Adipocyte (in vitro differentiated cells): Measurements from ENCODE around the gene VDAC1.
"Not testable (repeated sequence)": the region's sequence is repeated elsewhere in the genome, so short reads cannot be mapped to it uniquely, and the experiment has no call there.

ENCODE experiments used
- DNase-seq: peaks from one replicate; pipeline ENCODE4 v3.0.0-alpha.2; 2015; ENCODE audit warnings: low read depth
- H3K27me3 ChIP-seq: replicated peaks from 2 replicates; pipeline ENCODE4 v1.7.0; 2013; ENCODE audit warnings: mild to moderate bottlenecking, low read length, moderate library complexity; ENCODE audit not compliant: control insufficient read depth, insufficient read depth
- H3K36me3 ChIP-seq: 2 replicates; pipeline ENCODE4 v1.7.0; 2013; ENCODE audit warnings: low read length, mild to moderate bottlenecking, moderate library complexity; ENCODE audit not compliant: control insufficient read depth, insufficient read depth, severe bottlenecking
- H3K4me1 ChIP-seq: 2 replicates; pipeline ENCODE4 v1.7.0; 2013; ENCODE audit warnings: mild to moderate bottlenecking, low read length, moderate library complexity; ENCODE audit not compliant: control insufficient read depth, insufficient read depth
- H3K4me3 ChIP-seq: 2 replicates; pipeline ENCODE4 v1.7.0; 2013; ENCODE audit warnings: mild to moderate bottlenecking, low read length, moderate library complexity
- H3K9ac ChIP-seq: 2 replicates; pipeline ENCODE4 v1.7.0; 2013; ENCODE audit warnings: mild to moderate bottlenecking, low read length, moderate library complexity
- H3K9me3 ChIP-seq: 2 replicates; pipeline ENCODE4 v1.7.0; 2013; ENCODE audit warnings: mild to moderate bottlenecking, low read length, moderate library complexity; ENCODE audit not compliant: control insufficient read depth

VDAC1 gene

GRCh38 chr5:133977858-133978257 is 26.9 kb downstream of the VDAC1 start:
- Histone ChIP-seq H3K36me3 (peaks cover 73% of the 10 kb centered on the region), H3K4me1 (peaks cover 28% of the 10 kb centered on the region), H3K27me3 (no peaks in the 10 kb centered on the region), H3K4me3 (no peak overlapping the region), H3K9ac (peak overlapping the region; percentile 61), H3K9me3 (no peaks in the 10 kb centered on the region)
- DNase-seq, result peak; percentile 66

GRCh38 chr5:133977161-133977787 is 27.5 kb downstream of the VDAC1 start:
- Histone ChIP-seq H3K4me3 (no peak overlapping the region), H3K4me1 (peaks cover 30% of the 10 kb centered on the region), H3K9me3 (no peaks in the 10 kb centered on the region), H3K9ac (peak overlapping the region; percentile 61), H3K27me3 (no peaks in the 10 kb centered on the region), H3K36me3 (peaks cover 74% of the 10 kb centered on the region)
- no peak for DNase-seq

GRCh38 chr5:133975546-133975945 is 29.2 kb downstream of the VDAC1 start:
- H3K9ac ChIP-seq, H3K9me3 ChIP-seq, H3K4me3 ChIP-seq, DNase-seq, H3K27me3 ChIP-seq: not testable (repeated sequence)
- Histone ChIP-seq H3K4me1 (peaks cover 28% of the 10 kb centered on the region), H3K36me3 (peaks cover 72% of the 10 kb centered on the region)

GRCh38 chr5:133974142-133974541 is 30.6 kb downstream of the VDAC1 start:
- Histone ChIP-seq H3K27me3 (no peaks in the 10 kb centered on the region), H3K36me3 (peaks cover 73% of the 10 kb centered on the region)

GRCh38 chr5:133970325-133970909 is 34.4 kb downstream of the VDAC1 start:
- Histone ChIP-seq H3K27me3 (no peaks in the 10 kb centered on the region), H3K9ac (no peak overlapping the region)
- no peak for DNase-seq

More at GRCh38 chr5:133974142-133974541, 30.6 kb downstream of the VDAC1 start:
- Histone ChIP-seq H3K4me3 (no peak overlapping the region), H3K9me3 (no peaks in the 10 kb centered on the region), H3K4me1 (peaks cover 42% of the 10 kb centered on the region), H3K9ac (peak overlapping the region; percentile 33)
- DNase-seq, result no peak

GRCh38 chr5:133969654-133970324 is 35.0 kb downstream of the VDAC1 start:
- Histone ChIP-seq H3K9me3 (no peaks in the 10 kb centered on the region), H3K4me1 (peaks cover 48% of the 10 kb centered on the region), H3K36me3 (peaks cover 40% of the 10 kb centered on the region), H3K27me3 (no peaks in the 10 kb centered on the region), H3K9ac (peak overlapping the region; percentile 99), H3K4me3 (peak overlapping the region; percentile 97)
- DNase-seq, result no peak

More at GRCh38 chr5:133970325-133970909, 34.4 kb downstream of the VDAC1 start:
- Histone ChIP-seq H3K9me3 (no peaks in the 10 kb centered on the region), H3K36me3 (peaks cover 47% of the 10 kb centered on the region), H3K4me1 (peaks cover 45% of the 10 kb centered on the region), H3K4me3 (no peak overlapping the region)

- H3K27me3 ChIP-seq, result no peaks in the 10 kb centered on the region
- peaks cover 3% of the 10 kb centered on the region for H3K9me3 ChIP-seq
- H3K9ac ChIP-seq, result peak within 1 kb of the TSS; percentile 99
- peak; percentile 99 for DNase-seq
- H3K36me3 ChIP-seq, result peaks cover 30% of the 10 kb centered on the region
- peak within 1 kb of the TSS; percentile 97 for H3K4me3 ChIP-seq
- peaks cover 44% of the 10 kb centered on the region for H3K4me1 ChIP-seq
Measured at GRCh38 chr5:133968204-133968980, 36.4 kb downstream of the VDAC1 start, which contains the start of gene C5orf15. Gene C5orf15, minus strand, starts transcription at chr5:133968625. Its CDS starts 41 bp downstream, at chr5:133968584.

- peak overlapping the region; percentile 99 for H3K9ac ChIP-seq
- H3K9me3 ChIP-seq, result peaks cover 3% of the 10 kb centered on the region
- peak; percentile 60 for DNase-seq
- H3K36me3 ChIP-seq, result peaks cover 23% of the 10 kb centered on the region
- H3K4me3 ChIP-seq, result peak overlapping the region; percentile 97
- no peaks in the 10 kb centered on the region for H3K27me3 ChIP-seq
- peaks cover 44% of the 10 kb centered on the region for H3K4me1 ChIP-seq
Measured at GRCh38 chr5:133967698-133968203, 37.0 kb downstream of the VDAC1 start.

GRCh38 chr5:133967124-133967523 is 37.7 kb downstream of the VDAC1 start:
- Histone ChIP-seq H3K27me3 (no peaks in the 10 kb centered on the region), H3K4me1 (peaks cover 50% of the 10 kb centered on the region), H3K9me3 (peaks cover 3% of the 10 kb centered on the region), H3K36me3 (peaks cover 18% of the 10 kb centered on the region), H3K9ac (peak overlapping the region; percentile 99), H3K4me3 (peak overlapping the region; percentile 97)
- peak; percentile 36 for DNase-seq

- peaks cover 3% of the 10 kb centered on the region for H3K9me3 ChIP-seq
- no peaks in the 10 kb centered on the region for H3K27me3 ChIP-seq
- no peak overlapping the region for H3K4me3 ChIP-seq
- peaks cover 53% of the 10 kb centered on the region for H3K4me1 ChIP-seq
- no peak for DNase-seq
- H3K36me3 ChIP-seq, result peaks cover 7% of the 10 kb centered on the region
- H3K9ac ChIP-seq, result peak overlapping the region; percentile 99
Measured at GRCh38 chr5:133966090-133966489, 38.7 kb downstream of the VDAC1 start.
